GM19099 (cell line): Measurements from ENCODE around the gene RXFP3.

Source experiments
- POLR2A ChIP-seq: IDR thresholded peaks from 3 replicates; pipeline ENCODE4 v1.6.1; 2011; ENCODE audit warnings: low read depth; ENCODE audit not compliant: insufficient read length; ENCODE audit errors: extremely low read depth

Gene RXFP3

DNA sequence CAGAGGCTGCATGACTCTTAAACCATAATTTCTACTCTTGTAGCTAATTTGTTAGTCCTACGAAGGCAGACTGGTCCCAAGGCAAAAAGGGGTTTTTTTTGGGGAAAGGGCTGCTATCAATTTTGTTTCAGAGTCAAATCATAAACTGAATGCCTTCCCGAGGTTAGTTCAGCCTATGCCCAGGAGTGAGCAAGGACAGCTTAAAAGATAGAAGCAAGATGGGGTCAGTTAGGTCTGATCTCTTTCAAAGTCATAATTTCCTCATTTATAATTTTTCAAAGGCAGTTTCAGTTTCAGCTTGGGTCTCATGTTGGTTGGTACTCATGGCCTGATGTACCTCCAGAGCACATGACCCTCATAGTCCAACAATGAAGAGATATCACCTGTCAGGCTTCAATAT is 7.9 kb upstream of the RXFP3 start:
- TF ChIP-seq POLR2A = no peak

- TF ChIP-seq POLR2A = no peak
These were observed 6.1 kb upstream of the RXFP3 start for GRCh38 chr5:33929925-33930690.

DNA sequence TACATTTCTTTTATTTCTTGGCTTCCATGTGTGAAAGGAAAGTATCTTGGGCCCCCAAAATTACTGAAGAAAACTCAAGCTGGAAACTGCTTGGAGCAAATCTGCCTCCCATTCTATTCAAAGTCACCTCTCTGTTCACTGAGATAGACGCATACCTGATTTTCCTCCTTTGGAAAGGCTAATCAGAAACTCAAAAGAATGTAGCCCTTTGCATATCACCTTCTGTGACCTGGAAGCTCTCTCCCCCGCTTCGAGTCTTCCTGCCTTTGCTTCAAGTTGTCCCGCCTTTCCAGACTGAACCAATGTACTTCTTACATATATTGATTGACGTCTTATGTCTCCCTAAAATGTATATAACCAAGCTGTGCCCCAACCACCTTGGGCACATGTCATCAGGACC is 5.0 kb upstream of the RXFP3 start:
- TF ChIP-seq POLR2A = no peak

- TF ChIP-seq POLR2A = no peak
These were observed 2.4 kb upstream of the RXFP3 start for GRCh38 chr5:33933723-33934169.

DNA sequence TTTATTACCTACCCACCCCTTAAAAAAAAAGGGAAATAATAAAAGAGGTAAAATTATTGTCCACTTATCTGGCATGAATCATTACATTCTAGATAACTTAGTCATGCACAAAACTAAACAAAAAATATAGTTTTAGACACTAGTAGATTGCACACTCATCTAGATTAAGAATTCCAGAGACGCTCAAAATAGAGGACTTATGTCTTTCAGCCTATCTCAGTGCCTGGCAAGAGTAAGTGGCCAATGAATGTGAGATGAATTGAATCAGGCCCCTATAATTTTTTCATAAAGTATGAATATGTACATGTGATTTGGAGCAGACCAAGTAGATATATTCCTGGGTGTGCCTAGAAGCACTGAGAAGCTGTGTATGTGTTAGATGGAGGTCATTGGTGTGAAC is 2.0 kb upstream of the RXFP3 start:
- no peak for TF ChIP-seq POLR2A

DNA sequence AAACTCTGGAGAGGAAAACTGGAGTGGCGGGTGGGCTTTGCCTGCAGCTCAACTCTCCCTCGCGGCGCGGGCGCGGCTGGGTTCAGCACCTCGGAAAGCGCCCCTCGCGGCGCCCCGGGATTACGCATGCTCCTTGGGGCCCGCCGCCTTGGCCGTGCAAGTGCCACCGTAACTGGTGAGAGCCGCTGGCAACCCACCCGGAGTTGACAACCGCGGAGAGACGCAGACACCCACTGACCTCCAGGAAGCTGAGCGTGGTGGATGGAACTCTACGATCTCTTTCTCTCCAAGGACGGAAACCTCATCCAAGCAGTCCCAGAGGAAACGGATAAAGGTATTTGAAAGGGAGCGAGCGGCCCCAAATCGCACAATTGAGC is 194 bp upstream of the RXFP3 start:
- no peak for TF ChIP-seq POLR2A

- TF ChIP-seq POLR2A = no peak
These were observed 976 bp downstream of the RXFP3 start for GRCh38 chr5:33937017-33937706.

- TF ChIP-seq POLR2A = no peak
These were observed 1.7 kb downstream of the RXFP3 start for GRCh38 chr5:33937707-33938506.

- no peak for TF ChIP-seq POLR2A
These were observed 2.3 kb downstream of the RXFP3 start for GRCh38 chr5:33938507-33938796.

DNA sequence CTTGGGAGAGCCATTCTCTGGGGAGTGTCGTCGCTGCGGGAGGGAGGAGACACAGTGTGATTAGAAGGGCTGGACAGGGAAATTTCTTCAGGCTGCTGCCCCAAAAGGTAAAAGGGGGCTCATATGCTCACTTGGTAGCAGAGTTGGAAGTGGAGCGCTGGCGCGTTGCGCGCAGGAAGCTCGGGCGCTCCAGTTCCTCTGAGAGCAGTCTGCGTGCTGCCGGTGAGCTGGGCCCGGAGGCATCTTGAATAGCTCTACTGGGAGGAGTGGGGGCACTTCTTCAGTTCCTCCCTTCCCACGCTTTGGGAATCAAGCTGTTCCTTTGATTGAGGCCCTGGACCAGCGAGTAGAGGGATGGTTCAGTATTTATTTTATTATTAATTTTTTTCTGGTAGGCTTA is 2.7 kb downstream of the RXFP3 start:
- no peak for TF ChIP-seq POLR2A

DNA sequence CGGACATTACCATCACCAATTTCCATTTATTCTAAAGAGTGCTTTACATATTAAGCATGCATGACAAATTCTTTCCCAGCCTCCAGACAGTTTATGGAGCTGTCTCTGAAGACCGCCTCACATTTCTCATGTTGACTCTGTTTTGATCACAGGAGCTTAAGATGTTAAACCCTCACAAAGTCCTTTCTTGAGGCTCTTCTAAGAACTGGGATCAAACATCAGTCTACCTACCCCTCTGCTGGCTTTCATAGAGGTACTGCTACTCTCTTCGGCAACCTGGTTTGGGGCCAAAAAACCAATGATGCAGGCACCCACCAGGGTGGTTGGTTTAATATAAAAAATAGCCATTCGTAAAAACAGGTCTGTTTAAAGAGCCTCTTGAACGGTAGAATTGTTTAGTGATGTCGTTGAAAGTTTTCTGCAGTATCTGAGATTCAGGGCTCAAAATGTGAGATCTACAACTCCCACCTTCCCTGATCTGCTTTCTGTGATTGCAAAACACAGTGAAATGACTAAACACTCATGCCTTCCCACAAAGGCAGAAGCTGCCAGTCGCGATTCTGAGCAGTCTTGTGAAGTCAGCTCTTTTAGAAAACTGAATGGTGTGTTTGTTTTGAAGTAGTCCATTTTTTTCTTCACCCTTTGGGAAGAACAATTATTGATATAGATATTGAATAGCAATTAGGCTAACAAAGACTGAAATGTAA is 3.5 kb downstream of the RXFP3 start:
- no peak for TF ChIP-seq POLR2A

GRCh38 chr5:33941090-33941489 is 4.9 kb downstream of the RXFP3 start:
- TF ChIP-seq POLR2A = no peak

GRCh38 chr5:33944543-33945132 is 8.5 kb downstream of the RXFP3 start:
- TF ChIP-seq POLR2A = no peak

DNA sequence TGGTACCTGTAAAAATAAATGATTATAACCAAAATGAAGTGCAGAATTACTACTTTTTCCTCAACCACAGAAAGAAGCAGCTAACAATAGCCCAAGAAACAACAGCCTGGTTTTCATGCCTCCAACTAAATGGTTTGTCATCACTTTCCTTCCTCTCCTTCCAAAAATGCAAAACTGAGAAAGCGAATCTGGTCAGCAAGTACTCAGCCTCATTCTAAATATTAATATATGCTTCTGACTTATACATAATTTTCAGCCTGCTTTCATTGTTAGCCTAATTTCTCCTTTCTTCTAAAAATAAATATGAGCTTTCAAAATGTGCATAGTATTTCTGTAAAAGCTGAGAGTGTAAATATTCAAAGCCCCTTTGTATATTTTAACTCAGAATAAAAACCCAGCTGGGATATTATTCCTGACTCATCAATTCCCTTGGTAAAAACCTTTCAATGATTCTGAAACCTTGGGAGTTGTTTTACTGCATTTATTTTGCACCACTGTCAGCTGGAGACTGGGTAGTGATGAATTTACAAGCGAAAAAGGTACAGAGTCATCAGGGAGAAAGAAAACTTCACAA is 21.5 kb downstream of the RXFP3 start:
- no peak for TF ChIP-seq POLR2A
